ENCODE results near the gene DAPK2. TPM values are rescaled to one million over a fixed set of nuclear protein-coding genes. Genes with fewer than 3 reads are reported as not detected.
A peak's percentile ranks its signal among the peaks of the same experiment; 100 is the strongest.

Gene DAPK2
- total and polyA plus RNA-seq, 3 experiments from 2014 or later, result 2.2 to 5.5 (median 4.4) TPM

GRCh38 chr15:63933522-63933921 is 112.8 kb downstream of the DAPK2 start:
- DNase-seq, result no peak
- no peak overlapping the region for H3K4me3 Mint-ChIP-seq
- CTCF ChIA-PET, result no interaction called here
- peaks cover 0 to 3% of the 10 kb centered on the region in 2 donors for H3K27me3 Mint-ChIP-seq
- Histone ChIP-seq H3K4me1 (ENCODE audit: insufficient read depth, low read length) (peaks cover 15% of the 10 kb centered on the region), H3K36me3 (ENCODE audit: insufficient read depth, low read length) (no peaks in the 10 kb centered on the region), H3K4me3 (ENCODE audit: low read length) (no peak overlapping the region), H3K27ac (ENCODE audit: low read depth, low read length) (no peak overlapping the region), H3K27me3 (ENCODE audit: insufficient read depth, low read length, poor library complexity, severe bottlenecking) (no peaks in the 10 kb centered on the region), H3K9me3 (ENCODE audit: low read length) (no peaks in the 10 kb centered on the region)
- peaks cover 14 to 20% (median 17%) of the 10 kb centered on the region in 3 donors for H3K4me1 Mint-ChIP-seq
- peaks cover 0 to 1% (median 0%) of the 10 kb centered on the region in 3 donors for H3K36me3 Mint-ChIP-seq
- no peaks in the 10 kb centered on the region for H3K9me3 Mint-ChIP-seq
- POLR2A ChIA-PET, result interaction anchor here (0.5 to 0.7 kb wide), 3 partner anchors 71 to 718 kb away, joined by 3 to 4 read pairs (median 4); no protein-coding TSS in a partner anchor
- H3K27ac Mint-ChIP-seq, result no peak overlapping the region

DNA sequence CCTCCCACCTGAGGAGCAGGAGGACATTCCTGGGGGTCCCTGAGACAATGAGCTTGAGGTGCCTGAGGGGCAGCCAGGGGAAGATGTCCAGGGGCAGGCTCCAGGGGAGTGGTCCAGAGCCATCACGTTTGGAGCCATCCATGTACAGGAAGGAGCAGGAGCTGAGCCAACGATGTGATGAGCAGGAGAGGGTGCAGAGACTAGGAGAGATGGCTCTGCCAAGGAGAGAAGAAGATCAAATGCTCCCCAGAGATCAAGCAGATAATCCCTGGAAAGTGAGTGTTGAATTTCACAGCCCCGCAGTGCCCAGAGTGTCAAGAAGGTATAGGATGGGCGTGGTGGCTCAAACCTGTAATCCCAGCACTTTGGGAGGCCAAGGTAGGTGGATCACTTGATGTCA is 114.7 kb downstream of the DAPK2 start:
- Histone ChIP-seq H3K4me1 (ENCODE audit: insufficient read depth, low read length) (no peaks in the 10 kb centered on the region), H3K9me3 (ENCODE audit: low read length) (no peaks in the 10 kb centered on the region), H3K27ac (ENCODE audit: low read depth, low read length) (no peak overlapping the region), H3K27me3 (ENCODE audit: insufficient read depth, low read length, poor library complexity, severe bottlenecking) (no peaks in the 10 kb centered on the region), H3K4me3 (ENCODE audit: low read length) (no peak overlapping the region), H3K36me3 (ENCODE audit: insufficient read depth, low read length) (no peaks in the 10 kb centered on the region)
- POLR2A ChIA-PET, result no interaction called here
- peak overlapping the region in 4 of 8 donors; percentile 16 to 52 (median 42) for H3K27ac Mint-ChIP-seq
- H3K9me3 Mint-ChIP-seq, result no peaks in the 10 kb centered on the region
- peaks cover 0 to 3% (median 0%) of the 10 kb centered on the region in 3 donors for H3K4me1 Mint-ChIP-seq
- H3K4me3 Mint-ChIP-seq, result no peak overlapping the region
- CTCF ChIA-PET, result interaction anchor here (1.3 to 1.4 kb wide), 2 partner anchors 12 to 13 kb away, joined by 4 to 5 read pairs; no protein-coding TSS in a partner anchor
- H3K27me3 Mint-ChIP-seq, result peaks cover 0 to 4% of the 10 kb centered on the region in 2 donors
- peaks cover 0 to 5% (median 2%) of the 10 kb centered on the region in 3 donors for H3K36me3 Mint-ChIP-seq
- DNase-seq, result no peak

GRCh38 chr15:63930034-63930433 is 116.3 kb downstream of the DAPK2 start:
- Histone ChIP-seq H3K27me3 (ENCODE audit: insufficient read depth, low read length, poor library complexity, severe bottlenecking) (no peaks in the 10 kb centered on the region), H3K27ac (ENCODE audit: low read depth, low read length) (no peak overlapping the region), H3K36me3 (ENCODE audit: insufficient read depth, low read length) (no peaks in the 10 kb centered on the region), H3K4me1 (ENCODE audit: insufficient read depth, low read length) (no peaks in the 10 kb centered on the region), H3K4me3 (ENCODE audit: low read length) (no peak overlapping the region), H3K9me3 (ENCODE audit: low read length) (no peaks in the 10 kb centered on the region)
- peaks cover 0 to 3% (median 0%) of the 10 kb centered on the region in 3 donors for H3K4me1 Mint-ChIP-seq
- H3K27me3 Mint-ChIP-seq, result peaks cover 0 to 6% of the 10 kb centered on the region in 2 donors
- no peak overlapping the region for H3K27ac Mint-ChIP-seq
- ChIA-PET CTCF (interaction anchor here (0.7 to 1.3 kb wide), 3 partner anchors 14 to 107 kb away, joined by 3 to 4 read pairs (median 3); no protein-coding TSS in a partner anchor), POLR2A (no interaction called here)
- no peak overlapping the region for H3K4me3 Mint-ChIP-seq
- H3K36me3 Mint-ChIP-seq, result peaks cover 0 to 4% (median 2%) of the 10 kb centered on the region in 3 donors
- no peaks in the 10 kb centered on the region for H3K9me3 Mint-ChIP-seq
- no peak for DNase-seq

- Mint-ChIP-seq H3K9me3 (no peaks in the 10 kb centered on the region), H3K27ac (peak overlapping the region in 1 of 8 donors; percentile 20), H3K27me3 (peaks cover 0 to 6% of the 10 kb centered on the region in 2 donors), H3K4me3 (no peak overlapping the region), H3K36me3 (peaks cover 0 to 6% (median 2%) of the 10 kb centered on the region in 3 donors), H3K4me1 (peaks cover 0 to 3% (median 0%) of the 10 kb centered on the region in 3 donors)
- Histone ChIP-seq H3K4me1 (ENCODE audit: insufficient read depth, low read length) (no peaks in the 10 kb centered on the region), H3K27me3 (ENCODE audit: insufficient read depth, low read length, poor library complexity, severe bottlenecking) (no peaks in the 10 kb centered on the region), H3K9me3 (ENCODE audit: low read length) (no peaks in the 10 kb centered on the region), H3K4me3 (ENCODE audit: low read length) (no peak overlapping the region), H3K36me3 (ENCODE audit: insufficient read depth, low read length) (no peaks in the 10 kb centered on the region), H3K27ac (ENCODE audit: low read depth, low read length) (no peak overlapping the region)
- DNase-seq, result no peak
- ChIA-PET CTCF (interaction anchor here (1.6 kb wide), 1 partner anchor 17 kb away, joined by 7 read pairs; no protein-coding TSS in a partner anchor), POLR2A (no interaction called here)
Observed at GRCh38 chr15:63928185-63928842, 118.0 kb downstream of the DAPK2 start.

GRCh38 chr15:63923993-63924950 is 122.0 kb downstream of the DAPK2 start:
- Histone ChIP-seq H3K9me3 (ENCODE audit: low read length) (no peaks in the 10 kb centered on the region), H3K27me3 (ENCODE audit: insufficient read depth, low read length, poor library complexity, severe bottlenecking) (no peaks in the 10 kb centered on the region), H3K36me3 (ENCODE audit: insufficient read depth, low read length) (no peaks in the 10 kb centered on the region), H3K4me1 (ENCODE audit: insufficient read depth, low read length) (peaks cover 10% of the 10 kb centered on the region), H3K27ac (ENCODE audit: low read depth, low read length) (no peak overlapping the region), H3K4me3 (ENCODE audit: low read length) (no peak overlapping the region)
- CTCF ChIA-PET, result interaction anchor here (1.1 kb wide), 1 partner anchor 21 kb away, joined by 3 read pairs; no protein-coding TSS in a partner anchor
- peaks cover 0 to 3% of the 10 kb centered on the region in 2 donors for H3K27me3 Mint-ChIP-seq
- peaks cover 4 to 16% (median 10%) of the 10 kb centered on the region in 3 donors for H3K4me1 Mint-ChIP-seq
- H3K27ac Mint-ChIP-seq, result peak overlapping the region in 2 of 8 donors; percentile 4 to 72
- no peak overlapping the region for H3K4me3 Mint-ChIP-seq
- H3K9me3 Mint-ChIP-seq, result no peaks in the 10 kb centered on the region
- DNase-seq, result no peak
- POLR2A ChIA-PET, result interaction anchor here (0.5 kb wide), 1 partner anchor 91 kb away, joined by 3 read pairs; no protein-coding TSS in a partner anchor
- H3K36me3 Mint-ChIP-seq, result peaks cover 0 to 9% (median 6%) of the 10 kb centered on the region in 3 donors

DNA sequence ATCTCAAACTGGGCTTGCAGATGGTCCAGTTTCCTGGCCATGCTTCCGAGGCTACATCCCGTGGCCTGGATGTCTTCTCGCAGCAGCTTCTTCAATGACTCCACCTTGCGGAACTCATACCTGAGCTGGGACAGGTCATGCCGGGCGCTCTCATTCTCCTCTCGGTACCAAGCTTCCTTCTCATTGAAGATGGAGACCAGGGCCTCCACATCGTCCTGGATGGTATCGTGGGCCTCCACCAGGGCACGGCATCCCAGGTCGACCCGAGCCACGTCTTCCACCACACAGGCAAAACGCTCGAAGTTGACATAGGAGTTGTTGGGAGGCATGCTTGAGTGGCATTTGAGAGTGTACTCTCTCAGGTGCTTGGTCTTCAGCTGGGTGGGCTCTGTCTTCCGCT is 123.4 kb downstream of the DAPK2 start:
- Mint-ChIP-seq H3K36me3 (peaks cover 0 to 10% (median 6%) of the 10 kb centered on the region in 3 donors), H3K27ac (no peak overlapping the region), H3K27me3 (peaks cover 0 to 3% of the 10 kb centered on the region in 2 donors), H3K4me1 (peaks cover 4 to 16% (median 10%) of the 10 kb centered on the region in 3 donors), H3K4me3 (no peak overlapping the region), H3K9me3 (no peaks in the 10 kb centered on the region)
- no peaks in the 10 kb centered on the region for H3K36me3 ChIP-seq (ENCODE audit: insufficient read depth, low read length)
- no peaks in the 10 kb centered on the region for H3K27me3 ChIP-seq (ENCODE audit: insufficient read depth, low read length, poor library complexity, severe bottlenecking)
- H3K4me1 ChIP-seq (ENCODE audit: insufficient read depth, low read length), result peaks cover 10% of the 10 kb centered on the region
- DNase-seq, result no peak
- POLR2A ChIA-PET, result no interaction called here
- H3K27ac ChIP-seq (ENCODE audit: low read depth, low read length), result no peak overlapping the region
- no peak overlapping the region for H3K4me3 ChIP-seq (ENCODE audit: low read length)
- CTCF ChIA-PET, result no interaction called here
- no peaks in the 10 kb centered on the region for H3K9me3 ChIP-seq (ENCODE audit: low read length)

DNA sequence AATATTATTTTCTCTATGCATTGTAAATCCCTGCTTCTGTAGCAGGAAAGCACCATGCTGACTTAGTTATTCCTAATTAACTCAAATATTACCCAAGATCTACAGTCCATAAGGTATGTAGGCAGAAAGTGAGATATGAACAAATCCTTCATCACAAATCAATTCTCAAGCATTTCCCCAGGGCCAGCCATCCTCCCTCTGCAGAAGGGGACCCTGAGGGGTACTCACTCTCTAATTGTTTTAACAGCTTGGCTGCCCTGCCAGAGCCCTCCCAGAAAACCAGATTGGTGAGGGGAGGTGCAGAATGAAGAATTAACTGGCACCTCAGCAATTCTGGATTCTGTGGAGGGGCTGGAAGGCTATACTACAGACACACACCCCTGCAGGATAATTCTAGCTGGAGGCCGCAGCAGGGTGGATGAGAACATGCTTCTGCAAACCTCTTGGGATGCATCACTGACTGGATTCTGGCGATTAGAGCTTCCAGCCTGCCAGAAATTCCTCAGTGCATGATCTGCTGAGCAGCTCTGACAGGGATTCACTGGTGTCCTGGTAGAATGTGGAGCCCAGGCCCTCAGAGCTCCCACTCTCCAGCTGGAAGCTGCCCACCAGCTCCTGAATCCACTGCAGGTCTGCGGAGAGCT is 123.9 kb downstream of the DAPK2 start:
- peaks cover 4 to 16% (median 10%) of the 10 kb centered on the region in 3 donors for H3K4me1 Mint-ChIP-seq
- no peaks in the 10 kb centered on the region for H3K9me3 Mint-ChIP-seq
- H3K27me3 Mint-ChIP-seq, result peaks cover 0 to 5% of the 10 kb centered on the region in 2 donors
- Histone ChIP-seq H3K27ac (ENCODE audit: low read depth, low read length) (no peak overlapping the region), H3K4me3 (ENCODE audit: low read length) (no peak overlapping the region), H3K36me3 (ENCODE audit: insufficient read depth, low read length) (no peaks in the 10 kb centered on the region), H3K4me1 (ENCODE audit: insufficient read depth, low read length) (peaks cover 10% of the 10 kb centered on the region), H3K9me3 (ENCODE audit: low read length) (no peaks in the 10 kb centered on the region), H3K27me3 (ENCODE audit: insufficient read depth, low read length, poor library complexity, severe bottlenecking) (no peaks in the 10 kb centered on the region)
- H3K36me3 Mint-ChIP-seq, result peaks cover 0 to 12% (median 6%) of the 10 kb centered on the region in 3 donors
- peak overlapping the region in 1 of 8 donors; percentile 50 for H3K27ac Mint-ChIP-seq
- ChIA-PET POLR2A (no interaction called here), CTCF (no interaction called here)
- no peak overlapping the region for H3K4me3 Mint-ChIP-seq
- no peak for DNase-seq

All from CD8-positive, alpha-beta memory T cell (primary cell).